Transverse colon (tissue), 4 donors: ENCODE data around the gene MMP1. TPM values are rescaled to one million over a fixed set of nuclear protein-coding genes. Genes with fewer than 3 reads are reported as not detected.
A peak's percentile ranks its signal among the peaks of the same experiment; 100 is the strongest.
"Not testable (repeated sequence)": the region's sequence is repeated elsewhere in the genome, so short reads cannot be mapped to it uniquely, and the experiment has no call there.

Experiments used
- DNase-seq: peaks from one replicate; pipeline ENCODE4 v3.0.0-alpha.2; 2019
- H3K27ac ChIP-seq, 4 donors: fragments of 200-600 bp; sonication (generic); 2 replicates each; pipeline ENCODE4 v1.5.1; 2016 to 2018; ENCODE audit warnings: inconsistent platforms in 4 of 4
- H3K27me3 ChIP-seq: fragments of 200-600 bp; sonication (generic); 2 replicates; pipeline ENCODE4 v1.5.1; 2017; ENCODE audit warnings: inconsistent platforms
- H3K36me3 ChIP-seq, 4 donors: fragments of 200-600 bp; sonication (generic); 2 replicates each; pipeline ENCODE4 v1.5.1; 2017 to 2019; ENCODE audit warnings: inconsistent platforms in 4 of 4
- H3K4me1 ChIP-seq, 4 donors: fragments of 200-600 bp; sonication (generic); 2 replicates each; pipeline ENCODE4 v1.5.1; 2017 to 2020; ENCODE audit warnings: inconsistent platforms in 4 of 4
- H3K4me3 ChIP-seq, 4 donors: fragments of 200-600 bp; sonication (generic); 1 replicate in 1 of 4; 2 replicates in 3 of 4; pipeline versions ENCODE4 v1.5.1 to v1.6.1; 2017 to 2019; ENCODE audit warnings: inconsistent platforms in 4 of 4
- H3K9me3 ChIP-seq, 2 donors: fragments of 200-600 bp; sonication (generic); 2 replicates each; pipeline ENCODE4 v1.5.1; 2017 to 2019; ENCODE audit warnings: inconsistent platforms in 2 of 2
- EP300 ChIP-seq: sonication (generic); formaldehyde crosslinking; IDR thresholded peaks from one replicate; pipeline ENCODE4 v1.6.1; 2017; ENCODE audit warnings: antibody characterized with exemption, low read depth
- POLR2A ChIP-seq: fragments of 450-650 bp; IDR thresholded peaks from one replicate; pipeline ENCODE4 v1.6.1; 2016; ENCODE audit warnings: antibody characterized with exemption, mild to moderate bottlenecking, moderate library complexity
- POLR2AphosphoS5 ChIP-seq, 3 donors: sonication (generic); formaldehyde crosslinking; IDR thresholded peaks; one replicate each; pipeline ENCODE4 v1.6.1; 2016; ENCODE audit warnings: antibody characterized with exemption in 3 of 3
- WGBS, 2 donors: methylation state at CpG; one replicate each; pipeline ENCODE4 v1.1.5; 2018; ENCODE audit warnings: low coverage in 1 of 2; 5-methylcytosine and 5-hydroxymethylcytosine counted together
- in situ Hi-C, 4 donors: fragments of 200-750 bp; cut with MboI; loops; one replicate each; pipeline versions ENCODE4 v1.15.0 to v1.15.1; 2017; ENCODE audit warnings: low sequenced_read_pairs in 3 of 4, low pct_ligation_motif_present in 1 of 4, low pct_unique_long_range_greater_than_20kb in 1 of 4
- intact Hi-C: fragments of 100-400 bp; cut with DNase I; formaldehyde crosslinking; loops from one replicate; pipeline ENCODE4 v1.15.1; 2023; ENCODE audit warnings: low total_unique reads
- total RNA-seq, 4 donors: library from RNA; depleted of rRNA; stranded (reverse); fragments of >200 nt; gene quantifications; one replicate each; pipeline ENCODE4 v1.1.0, GENCODE V29; 2016
- TF ChIP-seq, protein P1 (sequence below), 5 experiments: fragments of 200-600 bp in 3 of 5; fragments of 450-650 bp in 2 of 5; sonication (generic) in 3 of 5; IDR thresholded peaks; 1 replicate in 2 of 5; 2 replicates in 3 of 5; pipeline ENCODE4 v1.5.1; 2016 to 2017; ENCODE audit warnings: antibody characterized with exemption in 5 of 5, inconsistent platforms in 3 of 5, mild to moderate bottlenecking in 2 of 5, moderate library complexity in 1 of 5

Gene MMP1
- total RNA-seq, 4 donors from 2014 or later = 0.48 TPM; not detected in 3

DNA sequence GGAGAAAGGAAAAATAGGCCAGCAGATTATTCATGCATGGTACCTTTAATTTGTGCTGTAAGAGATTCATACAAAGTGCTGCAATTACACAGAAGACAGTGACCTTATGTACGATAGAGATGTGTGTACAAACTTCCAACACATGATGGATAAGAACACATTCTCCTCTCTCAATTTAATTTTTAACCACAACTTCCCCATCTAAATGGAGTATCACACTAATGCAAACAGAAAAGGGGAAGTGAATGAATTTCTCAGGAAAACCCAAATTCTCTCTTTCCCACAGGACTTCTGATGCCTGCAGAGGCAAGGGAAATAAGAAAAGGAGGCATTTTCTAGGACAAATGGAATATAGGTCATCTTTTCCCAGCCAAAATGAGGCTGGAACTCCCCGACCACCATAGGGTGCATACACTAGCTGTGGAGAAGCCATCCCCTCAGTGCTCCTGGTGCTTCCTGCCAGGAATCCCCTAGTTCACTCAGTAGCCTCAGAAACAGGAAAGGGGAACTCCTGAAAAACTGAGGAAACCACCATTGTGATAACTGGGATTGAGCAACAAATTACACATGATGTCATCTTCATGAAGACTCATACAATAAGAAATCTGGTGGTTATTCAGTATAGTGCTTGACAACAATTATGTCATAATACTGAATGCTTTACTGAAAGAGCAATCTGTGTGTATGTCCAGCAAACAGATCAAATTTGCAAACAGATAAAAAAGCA, 40.0 kb downstream of the MMP1 start:
- no peaks in the 10 kb centered on the region for H3K27me3 ChIP-seq
- H3K4me3 ChIP-seq = no peak overlapping the region
- peaks cover 0 to 13% (median 0%) of the 10 kb centered on the region in 4 donors for H3K4me1 ChIP-seq
- no peak overlapping the region for H3K27ac ChIP-seq
- DNase-seq = no peak
- in situ Hi-C loops (no loop called here), intact Hi-C loops (no loop called here)
- no peaks in the 10 kb centered on the region for H3K36me3 ChIP-seq
- 22 to 29% methylated on average over 2 of the region's 2 CpGs for WGBS, 2 donors
- no peaks in the 10 kb centered on the region for H3K9me3 ChIP-seq
- TF ChIP-seq EP300 (no peak), POLR2AphosphoS5 (IDR thresholded peaks at IDR 0.05) (no peak), POLR2A (no peak)
- TF ChIP-seq, protein P1, sequence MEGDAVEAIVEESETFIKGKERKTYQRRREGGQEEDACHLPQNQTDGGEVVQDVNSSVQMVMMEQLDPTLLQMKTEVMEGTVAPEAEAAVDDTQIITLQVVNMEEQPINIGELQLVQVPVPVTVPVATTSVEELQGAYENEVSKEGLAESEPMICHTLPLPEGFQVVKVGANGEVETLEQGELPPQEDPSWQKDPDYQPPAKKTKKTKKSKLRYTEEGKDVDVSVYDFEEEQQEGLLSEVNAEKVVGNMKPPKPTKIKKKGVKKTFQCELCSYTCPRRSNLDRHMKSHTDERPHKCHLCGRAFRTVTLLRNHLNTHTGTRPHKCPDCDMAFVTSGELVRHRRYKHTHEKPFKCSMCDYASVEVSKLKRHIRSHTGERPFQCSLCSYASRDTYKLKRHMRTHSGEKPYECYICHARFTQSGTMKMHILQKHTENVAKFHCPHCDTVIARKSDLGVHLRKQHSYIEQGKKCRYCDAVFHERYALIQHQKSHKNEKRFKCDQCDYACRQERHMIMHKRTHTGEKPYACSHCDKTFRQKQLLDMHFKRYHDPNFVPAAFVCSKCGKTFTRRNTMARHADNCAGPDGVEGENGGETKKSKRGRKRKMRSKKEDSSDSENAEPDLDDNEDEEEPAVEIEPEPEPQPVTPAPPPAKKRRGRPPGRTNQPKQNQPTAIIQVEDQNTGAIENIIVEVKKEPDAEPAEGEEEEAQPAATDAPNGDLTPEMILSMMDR (IDR thresholded peaks at IDR 0.05) = no peak

DNA sequence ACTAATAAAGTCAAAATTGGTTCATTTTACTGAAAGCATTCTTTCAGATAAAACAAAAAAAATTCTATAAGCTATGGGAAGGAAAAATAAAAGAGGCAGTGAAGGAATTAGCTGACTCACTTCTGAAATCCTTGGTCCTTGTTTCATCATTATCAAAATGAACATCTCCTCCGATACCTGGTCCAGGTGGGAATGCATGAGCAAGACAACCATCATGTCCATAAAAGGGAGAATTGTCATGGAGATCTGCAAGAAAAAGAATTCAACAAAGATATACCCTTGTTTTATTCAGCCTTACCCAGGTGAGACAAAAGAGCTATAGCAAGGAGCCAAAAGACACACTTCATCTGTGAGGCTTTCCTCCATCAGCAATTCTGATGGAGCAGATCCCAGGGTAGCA, 44.7 kb downstream of the MMP1 start:
- no peak for TF ChIP-seq POLR2A
- TF ChIP-seq, protein P1 (IDR thresholded peaks at IDR 0.05) = no peak
- TF ChIP-seq EP300 = no peak
- no peak for TF ChIP-seq POLR2AphosphoS5 (IDR thresholded peaks at IDR 0.05)
- H3K36me3 ChIP-seq = no peaks in the 10 kb centered on the region
- intact Hi-C loops = no loop called here
- no peak for DNase-seq
- peaks cover 0 to 10% (median 0%) of the 10 kb centered on the region in 4 donors for H3K4me1 ChIP-seq
- no peak overlapping the region for H3K27ac ChIP-seq
- WGBS, 2 donors = 100% methylated on average over 1 of the region's 1 CpG
- no peaks in the 10 kb centered on the region for H3K9me3 ChIP-seq
- in situ Hi-C loops = no loop called here
- H3K4me3 ChIP-seq = no peak overlapping the region
- H3K27me3 ChIP-seq = no peaks in the 10 kb centered on the region

DNA sequence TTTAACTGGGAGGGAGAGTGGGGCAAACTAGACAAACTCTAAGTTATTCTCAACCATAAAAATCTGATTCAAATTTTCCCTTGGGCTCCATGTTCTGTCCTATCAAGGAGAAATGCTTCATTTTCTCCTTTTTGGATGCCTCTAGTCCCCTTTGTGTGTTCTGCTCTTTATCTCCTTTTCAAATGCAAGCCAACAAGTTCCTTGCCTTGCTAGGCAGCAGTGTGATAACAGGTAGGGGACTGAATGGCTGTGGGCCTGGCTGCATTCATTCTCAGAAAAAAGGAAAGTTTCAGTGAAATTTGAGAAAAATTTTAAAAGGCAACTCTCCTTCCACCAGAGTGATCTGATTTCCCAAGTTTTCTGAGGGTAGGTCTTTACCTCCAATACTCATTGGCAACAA, 46.3 kb downstream of the MMP1 start:
- Histone ChIP-seq H3K4me3 (no peak overlapping the region), H3K27me3 (no peaks in the 10 kb centered on the region), H3K4me1 (peaks cover 0 to 6% (median 0%) of the 10 kb centered on the region in 4 donors), H3K36me3 (no peaks in the 10 kb centered on the region), H3K27ac (no peak overlapping the region), H3K9me3 (no peaks in the 10 kb centered on the region)
- DNase-seq = no peak
- in situ Hi-C loops = no loop called here
- TF ChIP-seq EP300 (no peak), POLR2A (no peak), POLR2AphosphoS5 (IDR thresholded peaks at IDR 0.05) (no peak)
- TF ChIP-seq, protein P1 (IDR thresholded peaks at IDR 0.05) = no peak
- intact Hi-C loops = no loop called here

DNA sequence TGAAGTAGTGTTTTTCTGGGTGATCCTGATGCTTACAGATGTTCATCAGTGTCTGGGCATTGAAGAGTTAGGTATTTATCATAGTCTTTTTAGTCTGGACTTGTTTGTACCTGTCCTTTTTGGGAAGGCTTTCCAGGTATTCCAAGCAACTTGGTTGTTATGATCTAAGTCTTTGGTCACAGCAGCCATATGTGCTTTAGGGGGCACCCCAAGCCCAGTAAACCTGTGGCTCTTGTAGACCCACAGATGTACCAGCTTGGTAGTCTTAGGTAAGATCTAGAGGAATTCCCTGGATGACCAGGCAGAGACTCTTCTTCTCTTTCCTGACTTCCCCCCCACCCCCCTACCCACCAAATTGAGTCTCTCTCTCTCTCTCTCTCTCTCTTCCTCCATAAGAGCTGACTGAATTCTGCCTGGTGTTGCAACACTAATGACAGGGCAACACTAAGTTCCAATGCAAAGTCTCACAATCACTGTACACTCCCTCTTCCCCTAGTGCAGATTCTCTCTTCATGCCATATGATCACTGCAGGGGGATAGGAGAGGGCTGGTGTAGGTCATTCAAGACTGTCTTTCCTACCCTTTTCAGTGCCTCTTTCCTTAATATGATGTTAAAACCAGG, 48.7 kb downstream of the MMP1 start:
- no peaks in the 10 kb centered on the region for H3K4me1 ChIP-seq
- no peak for DNase-seq
- intact Hi-C loops = no loop called here
- no peaks in the 10 kb centered on the region for H3K36me3 ChIP-seq
- H3K4me3 ChIP-seq = no peak overlapping the region
- H3K9me3 ChIP-seq = no peaks in the 10 kb centered on the region
- H3K27me3 ChIP-seq = no peaks in the 10 kb centered on the region
- TF ChIP-seq POLR2AphosphoS5 (IDR thresholded peaks at IDR 0.05) = no peak
- no peak for TF ChIP-seq EP300
- no peak for TF ChIP-seq POLR2A
- TF ChIP-seq, protein P1 (IDR thresholded peaks at IDR 0.05) = no peak
- in situ Hi-C loops = loop anchor here in 2 of 4 donors (25.0 kb wide), 1 partner anchor 188 kb away; no protein-coding TSS in a partner anchor
- H3K27ac ChIP-seq = no peak overlapping the region

DNA sequence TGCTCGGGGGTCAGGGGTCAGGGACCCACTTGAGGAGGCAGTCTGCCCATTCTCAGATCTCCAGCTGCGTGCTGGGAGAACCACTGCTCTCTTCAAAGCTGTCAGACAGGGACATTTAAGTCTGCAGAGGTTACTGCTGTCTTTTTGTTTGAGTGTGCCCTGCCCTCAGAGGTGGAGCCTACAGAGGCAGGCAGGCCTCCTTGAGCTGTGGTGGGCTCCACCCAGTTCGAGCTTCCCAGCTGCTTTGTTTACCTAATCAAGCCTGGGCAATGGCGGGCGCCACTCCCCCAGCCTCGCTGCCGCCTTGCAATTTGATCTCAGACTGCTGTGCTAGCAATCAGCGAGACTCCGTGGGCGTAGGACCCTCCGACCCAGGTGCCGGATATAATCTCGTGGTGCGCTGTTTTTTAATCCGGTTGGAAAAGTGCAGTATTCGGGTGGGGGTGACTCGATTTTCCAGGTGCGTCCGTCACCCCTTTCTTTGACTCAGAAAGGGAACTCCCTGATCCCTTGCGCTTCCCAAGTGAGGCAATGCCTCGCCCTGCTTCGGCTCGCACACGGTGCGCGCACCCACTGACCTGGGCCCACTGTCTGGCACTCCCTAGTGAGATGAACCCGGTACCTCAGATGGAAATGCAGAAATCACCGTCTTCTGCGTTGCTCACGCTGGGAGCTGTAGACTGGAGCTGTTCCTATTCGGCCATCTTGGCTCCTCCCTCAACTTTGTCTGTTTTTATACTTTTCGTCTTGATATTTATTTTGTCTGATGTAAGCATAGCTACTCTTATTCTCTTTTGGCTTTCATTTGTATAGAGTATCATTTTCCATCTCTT, 51.0 kb downstream of the MMP1 start:
- H3K4me3 ChIP-seq = peak overlapping the region in 2 of 4 donors; percentile 9 to 11
- DNase-seq, H3K27me3 ChIP-seq, H3K9me3 ChIP-seq, H3K36me3 ChIP-seq, intact Hi-C loops, H3K4me1 ChIP-seq: not testable (repeated sequence)
- in situ Hi-C loops = loop anchor here in 2 of 4 donors (25.0 kb wide), 1 partner anchor 190 kb away; no protein-coding TSS in a partner anchor
- peak overlapping the region in 2 of 4 donors; percentile 24 to 40 for H3K27ac ChIP-seq
- WGBS, 2 donors = 79 to 84% methylated on average over 12 to 31 of the region's 32 CpGs
